CD4-positive, CD25-positive, alpha-beta regulatory T cell (primary cell): ENCODE measurements around the gene CSNK1G2. TPM values are rescaled to one million over a fixed set of nuclear protein-coding genes. Genes with fewer than 3 reads are reported as not detected.
A peak's percentile ranks its signal among the peaks of the same experiment; 100 is the strongest.

ENCODE experiments used
- ATAC-seq, 2 donors: fragments of 150-1000 bp; cut with Tn5 transposase; one replicate each; pipeline ENCODE4 v1.10.0; 2021; ENCODE audit warnings: low read depth in 2 of 2, moderate number of reproducible peaks in 2 of 2, moderate library complexity in 1 of 2
- DNase-seq, 3 donors: peaks; one replicate each; pipeline versions ENCODE4 v3.0.0 to v3.0.0-alpha.2; 2012 to 2022; ENCODE audit warnings: mixed read lengths in 1 of 3
- H3K27ac ChIP-seq: one replicate; pipeline ENCODE4 v1.7.0; 2013; ENCODE audit warnings: mild to moderate bottlenecking, low read length; ENCODE audit not compliant: insufficient read depth, poor library complexity, severe bottlenecking
- H3K27me3 ChIP-seq: one replicate; pipeline ENCODE4 v1.7.0; 2013; ENCODE audit warnings: low read length; ENCODE audit not compliant: control insufficient read depth, insufficient read depth
- H3K36me3 ChIP-seq: one replicate; pipeline ENCODE4 v1.7.0; 2013; ENCODE audit warnings: mild to moderate bottlenecking, low read length, moderate library complexity; ENCODE audit not compliant: control insufficient read depth, insufficient read depth
- H3K4me1 ChIP-seq: 2 replicates; pipeline ENCODE4 v1.7.0; 2013; ENCODE audit warnings: mild to moderate bottlenecking, low read length; ENCODE audit not compliant: insufficient read depth, control insufficient read depth, poor library complexity, severe bottlenecking
- H3K4me3 ChIP-seq: one replicate; pipeline ENCODE4 v1.7.0; 2013; ENCODE audit warnings: low read depth, mild to moderate bottlenecking, low read length, moderate library complexity
- H3K9me3 ChIP-seq, 2 experiments: 1 replicate in 1 of 2; 2 replicates in 1 of 2; pipeline ENCODE4 v1.7.0; 2013; ENCODE audit warnings: low read length in 2 of 2, mild to moderate bottlenecking in 1 of 2, moderate library complexity in 1 of 2; ENCODE audit not compliant: control insufficient read depth in 2 of 2
- H3K27ac Mint-ChIP-seq, 3 donors: one replicate each; pipeline ENCODE4 v1.8.0; 2020 to 2022; ENCODE audit warnings: mild to moderate bottlenecking in 3 of 3, mixed read lengths in 3 of 3, moderate library complexity in 2 of 3
- H3K27me3 Mint-ChIP-seq: one replicate; pipeline ENCODE4 v1.8.0; 2022; ENCODE audit warnings: mild to moderate bottlenecking, mixed read lengths
- H3K36me3 Mint-ChIP-seq: one replicate; pipeline ENCODE4 v1.8.0; 2020; ENCODE audit warnings: mixed read lengths
- H3K4me1 Mint-ChIP-seq, 4 donors: one replicate each; pipeline ENCODE4 v1.8.0; 2020 to 2022; ENCODE audit warnings: mixed read lengths in 4 of 4, mild to moderate bottlenecking in 1 of 4
- H3K4me3 Mint-ChIP-seq, 4 donors: one replicate each; pipeline ENCODE4 v1.8.0; 2020 to 2022; ENCODE audit warnings: mild to moderate bottlenecking in 4 of 4, mixed read lengths in 4 of 4, moderate library complexity in 3 of 4
- H3K9me3 Mint-ChIP-seq, 7 donors: one replicate each; pipeline ENCODE4 v1.8.0; 2020 to 2022; ENCODE audit warnings: mixed read lengths in 7 of 7, mild to moderate bottlenecking in 3 of 7, moderate library complexity in 2 of 7
- polyA plus RNA-seq, 4 donors: library from polyadenylated mRNA; unstranded; fragments of 300-500 nt; fragmentation: Illumina TruSeq; gene quantifications; one replicate each; pipeline ENCODE4 v1.2.3, GENCODE V29; 2021
- total RNA-seq: library from RNA; stranded (reverse); gene quantifications from one replicate; pipeline ENCODE4 v1.2.3, GENCODE V29; 2022

The CSNK1G2 gene
- total and polyA plus RNA-seq, 5 donors from 2014 or later, result 15.3 to 101 (median 17.9) TPM

DNA sequence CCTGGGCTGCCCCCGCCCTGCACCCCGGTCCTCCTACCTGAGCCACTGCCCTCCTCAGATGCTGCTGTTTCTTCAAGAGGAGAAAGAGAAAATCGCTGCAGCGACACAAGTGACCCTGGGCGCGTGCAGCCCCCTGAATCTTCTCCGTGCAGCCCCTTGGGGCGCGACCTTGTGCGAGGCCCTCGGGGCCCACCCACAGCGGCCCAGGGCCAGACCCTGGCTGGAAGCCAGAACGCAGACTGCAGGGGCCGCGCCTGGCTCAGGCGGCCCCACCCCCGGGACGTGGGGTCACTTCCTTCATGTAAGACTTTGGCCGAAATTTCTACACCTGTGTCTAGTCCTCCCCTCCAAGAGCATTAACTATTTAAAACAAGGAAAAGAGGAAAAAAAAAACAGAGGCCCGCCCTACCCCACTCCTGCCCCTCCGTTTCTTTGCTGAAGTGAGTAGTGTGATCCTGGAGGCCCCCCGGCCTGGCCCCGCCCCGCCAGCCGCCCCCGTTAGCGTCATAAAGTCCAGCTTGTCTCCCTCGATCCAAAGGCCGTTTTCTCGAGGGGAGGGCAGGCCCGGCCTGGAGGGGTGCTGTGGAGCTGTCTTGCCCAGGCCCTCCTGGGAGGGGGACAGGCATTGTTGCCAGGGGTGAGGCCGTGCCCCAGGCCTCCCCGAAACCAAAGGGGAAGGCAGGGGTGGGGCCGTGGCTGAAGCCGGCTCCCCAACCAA is 39.3 kb downstream of the CSNK1G2 start:
- peaks cover 0 to 2% (median 0%) of the 10 kb centered on the region in 4 donors for H3K4me1 Mint-ChIP-seq
- ATAC-seq (no peak), DNase-seq (no peak)
- no peaks in the 10 kb centered on the region for H3K9me3 Mint-ChIP-seq
- Histone ChIP-seq H3K9me3 (no peaks in the 10 kb centered on the region), H3K27ac (no peak overlapping the region), H3K36me3 (peaks cover 28% of the 10 kb centered on the region), H3K27me3 (no peaks in the 10 kb centered on the region), H3K4me3 (no peak overlapping the region), H3K4me1 (no peaks in the 10 kb centered on the region)
- H3K36me3 Mint-ChIP-seq, result peaks cover 12% of the 10 kb centered on the region
- no peak overlapping the region for H3K4me3 Mint-ChIP-seq
- H3K27me3 Mint-ChIP-seq, result no peaks in the 10 kb centered on the region
- no peak overlapping the region for H3K27ac Mint-ChIP-seq

DNA sequence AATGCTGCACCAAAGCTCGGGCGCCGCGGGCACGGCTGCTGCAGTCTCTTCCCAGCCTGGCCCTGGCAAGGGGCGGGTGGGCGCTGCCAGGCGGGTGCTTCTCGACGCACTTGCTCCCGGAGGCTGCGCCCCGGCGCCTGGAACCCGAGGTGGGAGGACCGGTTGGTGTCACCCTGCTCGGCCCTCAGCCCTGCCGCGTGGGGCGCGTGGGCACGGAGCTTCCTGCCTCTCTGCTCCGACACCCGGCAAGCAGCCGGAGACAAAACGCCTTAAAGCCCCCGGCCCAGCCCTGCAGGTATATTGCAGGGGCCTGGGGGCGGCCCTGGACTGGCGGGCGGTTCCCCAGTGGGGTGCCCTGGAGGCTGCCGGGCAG is 39.8 kb downstream of the CSNK1G2 start:
- Mint-ChIP-seq H3K27me3 (no peaks in the 10 kb centered on the region), H3K4me3 (no peak overlapping the region), H3K9me3 (no peaks in the 10 kb centered on the region), H3K4me1 (peaks cover 0 to 2% (median 0%) of the 10 kb centered on the region in 4 donors), H3K27ac (no peak overlapping the region), H3K36me3 (peaks cover 12% of the 10 kb centered on the region)
- Histone ChIP-seq H3K4me1 (no peaks in the 10 kb centered on the region), H3K27me3 (no peaks in the 10 kb centered on the region), H3K36me3 (peaks cover 27% of the 10 kb centered on the region), H3K9me3 (no peaks in the 10 kb centered on the region), H3K4me3 (no peak overlapping the region), H3K27ac (no peak overlapping the region)
- DNase-seq, result no peak
- no peak for ATAC-seq

DNA sequence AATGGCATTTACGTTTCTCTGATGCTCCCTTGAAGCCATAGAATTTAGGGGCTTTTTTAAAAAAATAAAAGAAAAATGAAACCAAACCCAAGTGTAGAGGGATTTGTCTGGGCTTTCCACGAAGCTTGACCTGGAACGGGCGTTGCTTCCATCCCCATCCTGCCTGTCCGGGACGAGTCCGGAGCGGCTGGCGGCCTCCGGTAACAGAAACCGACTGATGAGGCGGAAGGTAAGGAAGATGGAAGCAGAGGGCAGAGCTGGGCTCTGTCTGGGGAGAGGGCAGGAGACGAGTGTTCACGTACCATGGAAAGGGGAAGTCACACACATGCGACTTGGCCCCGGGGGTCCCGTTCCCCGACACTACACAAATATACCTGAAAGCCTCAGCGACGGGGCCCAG is 40.3 kb downstream of the CSNK1G2 start:
- DNase-seq, result no peak
- Histone ChIP-seq H3K4me1 (no peaks in the 10 kb centered on the region), H3K27me3 (no peaks in the 10 kb centered on the region), H3K9me3 (no peaks in the 10 kb centered on the region), H3K36me3 (peaks cover 31% of the 10 kb centered on the region), H3K4me3 (no peak overlapping the region), H3K27ac (no peak overlapping the region)
- Mint-ChIP-seq H3K36me3 (peaks cover 12% of the 10 kb centered on the region), H3K4me1 (peaks cover 0 to 2% (median 0%) of the 10 kb centered on the region in 4 donors), H3K4me3 (no peak overlapping the region), H3K27ac (no peak overlapping the region), H3K9me3 (no peaks in the 10 kb centered on the region), H3K27me3 (no peaks in the 10 kb centered on the region)
- no peak for ATAC-seq

DNA sequence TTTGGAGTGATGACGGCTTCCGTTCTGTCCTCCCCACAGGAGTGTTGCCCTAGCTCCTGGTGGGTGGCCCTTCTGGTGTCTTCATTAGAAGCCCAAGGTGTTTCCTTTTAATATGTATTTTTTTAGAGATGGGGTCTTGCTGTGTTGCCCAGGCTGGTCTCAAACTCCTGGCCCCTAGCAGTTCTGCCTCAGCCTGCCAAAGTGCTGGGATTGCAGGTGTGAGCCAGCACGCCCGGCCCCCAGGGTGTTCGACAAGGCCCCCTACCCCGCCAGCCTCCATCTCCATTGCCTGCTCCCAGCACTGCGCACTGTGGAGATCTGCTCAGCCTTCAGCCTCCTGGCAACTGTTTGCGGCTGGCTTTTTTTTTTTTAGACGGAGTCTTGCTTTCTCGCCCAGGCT is 43.4 kb downstream of the CSNK1G2 start:
- H3K27me3 ChIP-seq, result no peaks in the 10 kb centered on the region
- no peak overlapping the region for H3K27ac Mint-ChIP-seq
- H3K36me3 ChIP-seq, result peaks cover 50% of the 10 kb centered on the region
- H3K36me3 Mint-ChIP-seq, result peaks cover 16% of the 10 kb centered on the region
- H3K9me3 ChIP-seq, result no peaks in the 10 kb centered on the region
- H3K4me1 ChIP-seq, result no peaks in the 10 kb centered on the region
- no peaks in the 10 kb centered on the region for H3K27me3 Mint-ChIP-seq
- H3K27ac ChIP-seq, result no peak overlapping the region
- H3K4me3 ChIP-seq, result no peak overlapping the region
- H3K4me1 Mint-ChIP-seq, result peaks cover 0 to 2% (median 0%) of the 10 kb centered on the region in 4 donors
- no peaks in the 10 kb centered on the region for H3K9me3 Mint-ChIP-seq
- no peak for ATAC-seq
- no peak for DNase-seq
- no peak overlapping the region for H3K4me3 Mint-ChIP-seq

DNA sequence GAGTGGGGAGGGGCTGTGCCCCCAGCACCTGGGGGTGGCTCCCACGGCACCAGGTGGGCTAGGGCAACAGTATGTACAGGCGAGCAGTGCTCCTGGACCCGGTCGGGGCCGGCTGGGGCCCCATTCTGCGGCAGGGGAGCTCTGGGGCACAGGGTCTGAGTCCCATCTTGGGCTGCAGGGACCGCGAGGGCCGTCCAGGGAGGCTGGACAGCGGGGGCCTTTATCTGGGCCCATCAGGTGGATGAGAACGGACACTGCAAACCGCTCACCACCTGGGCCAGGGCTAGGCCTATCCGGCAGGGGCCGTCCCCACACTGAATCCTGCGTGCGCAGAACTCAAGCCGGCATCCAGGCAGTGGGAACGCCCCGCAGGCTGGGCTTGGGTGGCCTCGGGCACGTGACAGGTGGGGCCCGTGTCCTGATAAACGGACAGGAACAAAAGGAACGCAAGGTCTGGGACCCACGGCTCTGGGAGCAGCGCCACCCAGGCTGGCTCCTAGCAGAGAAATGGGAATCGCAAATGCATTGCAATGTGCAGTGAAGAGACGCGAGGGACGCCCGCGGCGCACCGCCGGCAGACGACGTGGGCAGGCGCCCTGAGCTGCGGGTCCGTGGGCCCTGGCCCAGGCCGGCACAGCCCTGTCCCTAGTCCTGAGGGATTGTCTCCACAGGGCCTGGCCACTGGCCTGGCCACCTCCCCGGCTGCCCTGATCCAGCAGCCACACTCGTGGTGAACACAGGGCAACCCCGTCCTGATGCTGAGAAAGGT is 44.8 kb downstream of the CSNK1G2 start:
- ATAC-seq, result no peak
- no peaks in the 10 kb centered on the region for H3K27me3 ChIP-seq
- Mint-ChIP-seq H3K36me3 (peaks cover 16% of the 10 kb centered on the region), H3K9me3 (no peaks in the 10 kb centered on the region), H3K27ac (peak overlapping the region in 1 of 3 donors; percentile 48), H3K27me3 (no peaks in the 10 kb centered on the region), H3K4me1 (peaks cover 0 to 2% (median 0%) of the 10 kb centered on the region in 4 donors), H3K4me3 (no peak overlapping the region)
- peaks cover 63% of the 10 kb centered on the region for H3K36me3 ChIP-seq
- H3K4me3 ChIP-seq, result no peak overlapping the region
- no peaks in the 10 kb centered on the region for H3K9me3 ChIP-seq
- DNase-seq, result no peak
- H3K4me1 ChIP-seq, result no peaks in the 10 kb centered on the region
- H3K27ac ChIP-seq, result no peak overlapping the region

DNA sequence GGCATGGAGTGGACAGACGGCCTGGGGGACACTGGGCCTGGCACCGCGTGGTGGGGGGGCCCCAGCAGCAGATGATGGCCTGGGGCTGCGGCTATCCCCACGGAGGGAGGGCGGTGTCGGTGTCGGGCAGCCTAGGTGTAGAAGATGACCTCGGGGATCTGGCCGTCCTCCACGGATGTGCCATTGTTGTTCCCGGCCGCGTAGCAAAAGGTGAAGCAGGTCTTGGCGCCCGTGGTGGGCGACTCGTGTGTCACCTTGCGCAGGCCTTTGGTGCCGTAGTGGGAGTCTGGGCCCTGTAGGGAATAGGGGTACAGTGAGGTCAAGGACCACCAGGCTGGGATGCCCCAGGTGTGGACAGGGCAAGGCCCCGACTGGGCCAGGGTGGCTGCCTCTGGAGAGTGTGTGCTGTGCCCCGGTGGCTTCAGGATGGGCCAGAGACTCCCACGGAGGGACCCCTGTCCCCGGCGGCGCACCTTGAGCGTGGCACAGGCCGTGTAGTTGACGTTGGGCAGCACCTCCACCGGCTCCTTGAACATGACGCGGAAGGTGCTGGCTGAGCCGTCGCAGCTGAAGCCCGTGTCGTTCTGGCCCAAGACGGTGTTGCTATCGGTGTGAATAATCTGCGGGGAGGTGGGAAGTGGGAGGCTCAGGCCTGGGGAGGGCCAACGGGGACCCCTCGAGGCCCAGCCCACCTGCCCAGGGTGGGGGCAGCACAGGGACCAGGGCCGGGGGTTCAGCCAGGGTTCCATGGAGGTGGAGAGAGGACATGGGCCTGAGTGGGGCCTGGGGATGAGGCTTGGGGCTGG is 45.6 kb downstream of the CSNK1G2 start:
- no peak overlapping the region for H3K4me3 ChIP-seq
- Mint-ChIP-seq H3K9me3 (no peaks in the 10 kb centered on the region), H3K36me3 (peaks cover 12% of the 10 kb centered on the region), H3K27ac (no peak overlapping the region), H3K27me3 (no peaks in the 10 kb centered on the region), H3K4me1 (peaks cover 0 to 2% (median 0%) of the 10 kb centered on the region in 4 donors), H3K4me3 (no peak overlapping the region)
- DNase-seq (no peak), ATAC-seq (no peak)
- H3K27ac ChIP-seq, result no peak overlapping the region
- no peaks in the 10 kb centered on the region for H3K27me3 ChIP-seq
- no peaks in the 10 kb centered on the region for H3K9me3 ChIP-seq
- peaks cover 65% of the 10 kb centered on the region for H3K36me3 ChIP-seq
- H3K4me1 ChIP-seq, result no peaks in the 10 kb centered on the region

DNA sequence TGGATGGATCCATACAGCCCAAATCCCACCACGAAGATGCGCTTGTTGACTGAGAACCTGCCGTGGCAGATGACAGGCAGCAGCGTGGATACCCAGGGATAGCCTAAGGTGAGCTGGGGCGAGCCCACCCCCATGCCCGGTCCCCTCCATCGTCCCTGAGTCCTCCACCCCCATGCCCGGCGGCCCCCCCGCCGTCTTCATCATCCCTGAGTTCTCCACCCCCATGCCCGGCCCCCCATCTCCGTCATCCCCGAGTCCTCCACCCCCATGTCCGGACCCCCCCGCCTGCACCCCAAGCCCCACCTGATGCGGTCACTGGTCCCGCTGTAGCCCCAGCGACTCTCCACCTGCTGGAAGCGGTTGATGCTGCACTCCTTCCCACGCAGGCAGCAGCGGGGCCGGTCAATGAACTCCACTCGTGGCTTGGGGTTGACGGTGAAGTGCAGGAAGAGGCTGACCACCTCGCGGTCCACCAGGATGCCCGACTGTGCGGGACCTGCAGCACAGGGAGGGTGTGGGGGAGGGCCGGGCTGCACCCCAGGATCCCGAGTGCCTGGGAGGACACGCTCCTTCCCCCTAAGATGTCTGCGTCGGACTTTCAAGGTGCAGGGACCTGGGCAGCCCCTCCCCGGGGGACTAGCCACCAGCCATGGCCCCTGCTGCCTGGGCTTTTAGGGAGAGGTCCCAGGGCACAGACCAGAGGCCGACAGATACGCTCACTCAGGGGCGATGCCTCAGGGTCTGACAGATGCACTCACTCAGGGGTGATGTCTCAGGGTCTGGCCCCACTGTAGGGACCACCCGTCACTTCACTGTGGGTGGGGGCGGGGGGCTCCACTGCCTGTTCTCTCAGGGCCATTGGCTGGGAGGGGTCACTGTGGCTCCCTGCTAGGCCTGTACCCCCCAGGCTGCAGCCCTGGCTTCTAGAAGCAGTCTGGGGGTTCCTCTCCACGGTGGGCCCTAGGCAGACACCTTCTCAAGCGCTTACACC is 46.5 kb downstream of the CSNK1G2 start:
- no peaks in the 10 kb centered on the region for H3K4me1 ChIP-seq
- H3K4me3 ChIP-seq, result no peak overlapping the region
- peaks cover 58% of the 10 kb centered on the region for H3K36me3 ChIP-seq
- no peak overlapping the region for H3K27ac Mint-ChIP-seq
- H3K27me3 ChIP-seq, result no peaks in the 10 kb centered on the region
- no peak overlapping the region for H3K27ac ChIP-seq
- ATAC-seq (no peak), DNase-seq (no peak)
- H3K9me3 Mint-ChIP-seq, result no peaks in the 10 kb centered on the region
- H3K9me3 ChIP-seq, result no peaks in the 10 kb centered on the region
- no peak overlapping the region for H3K4me3 Mint-ChIP-seq
- H3K36me3 Mint-ChIP-seq, result peaks cover 7% of the 10 kb centered on the region
- peaks cover 0 to 2% (median 0%) of the 10 kb centered on the region in 4 donors for H3K4me1 Mint-ChIP-seq
- H3K27me3 Mint-ChIP-seq, result no peaks in the 10 kb centered on the region
